Stomach (tissue), 4 donors: ENCODE results near the gene MTFR2.

ENCODE experiments used
- EP300 ChIP-seq: sonication (generic); formaldehyde crosslinking; IDR thresholded peaks from one replicate; pipeline ENCODE4 v1.6.1; 2017; ENCODE audit warnings: antibody characterized with exemption
- POLR2A ChIP-seq, 4 donors: fragments of 450-650 bp; IDR thresholded peaks; one replicate each; pipeline ENCODE4 v1.6.1; 2016; ENCODE audit warnings: antibody characterized with exemption in 4 of 4, control low read depth in 2 of 4, mild to moderate bottlenecking in 1 of 4, moderate library complexity in 1 of 4
- POLR2AphosphoS5 ChIP-seq, 3 donors: sonication (generic); formaldehyde crosslinking; IDR thresholded peaks; one replicate each; pipeline ENCODE4 v1.6.1; 2016; ENCODE audit warnings: antibody characterized with exemption in 3 of 3
- TF ChIP-seq, protein P1 (sequence below), 7 experiments: fragments of 450-650 bp in 4 of 7; fragments of 200-600 bp in 3 of 7; sonication (generic) in 3 of 7; IDR thresholded peaks; one replicate each; pipeline ENCODE4 v1.5.1; 2016 to 2019; ENCODE audit warnings: antibody characterized with exemption in 7 of 7, control low read depth in 2 of 7, mild to moderate bottlenecking in 1 of 7

DNA sequence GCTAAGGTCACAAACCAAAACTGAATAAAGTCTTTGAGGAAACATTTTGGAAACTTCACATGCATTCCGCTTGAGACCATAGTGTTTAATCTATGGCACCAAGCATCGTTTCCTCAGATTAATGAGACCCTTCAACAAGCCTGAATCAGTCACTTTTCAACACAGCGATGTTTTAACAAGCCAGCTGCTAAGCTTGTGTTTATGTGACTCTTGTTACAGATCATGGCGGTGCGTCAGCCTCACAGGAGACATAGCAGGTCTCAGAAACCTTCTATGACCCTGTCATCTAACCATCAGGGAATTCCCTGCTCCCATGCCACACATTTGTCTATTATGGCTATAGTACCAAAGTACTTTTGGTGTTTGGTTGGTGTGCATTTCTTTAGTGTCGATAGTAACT, 57.2 kb downstream of the MTFR2 start:
- no peak for TF ChIP-seq POLR2A (IDR thresholded peaks at IDR 0.05)
- TF ChIP-seq, protein P1, sequence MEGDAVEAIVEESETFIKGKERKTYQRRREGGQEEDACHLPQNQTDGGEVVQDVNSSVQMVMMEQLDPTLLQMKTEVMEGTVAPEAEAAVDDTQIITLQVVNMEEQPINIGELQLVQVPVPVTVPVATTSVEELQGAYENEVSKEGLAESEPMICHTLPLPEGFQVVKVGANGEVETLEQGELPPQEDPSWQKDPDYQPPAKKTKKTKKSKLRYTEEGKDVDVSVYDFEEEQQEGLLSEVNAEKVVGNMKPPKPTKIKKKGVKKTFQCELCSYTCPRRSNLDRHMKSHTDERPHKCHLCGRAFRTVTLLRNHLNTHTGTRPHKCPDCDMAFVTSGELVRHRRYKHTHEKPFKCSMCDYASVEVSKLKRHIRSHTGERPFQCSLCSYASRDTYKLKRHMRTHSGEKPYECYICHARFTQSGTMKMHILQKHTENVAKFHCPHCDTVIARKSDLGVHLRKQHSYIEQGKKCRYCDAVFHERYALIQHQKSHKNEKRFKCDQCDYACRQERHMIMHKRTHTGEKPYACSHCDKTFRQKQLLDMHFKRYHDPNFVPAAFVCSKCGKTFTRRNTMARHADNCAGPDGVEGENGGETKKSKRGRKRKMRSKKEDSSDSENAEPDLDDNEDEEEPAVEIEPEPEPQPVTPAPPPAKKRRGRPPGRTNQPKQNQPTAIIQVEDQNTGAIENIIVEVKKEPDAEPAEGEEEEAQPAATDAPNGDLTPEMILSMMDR (IDR thresholded peaks at IDR 0.05) = no peak
- no peak for TF ChIP-seq POLR2AphosphoS5 (IDR thresholded peaks at IDR 0.05)
- TF ChIP-seq EP300 = no peak
